K562 (cell line): ENCODE results near the gene TAAR9. TPM values are rescaled to one million over a fixed set of nuclear protein-coding genes. Genes with fewer than 3 reads are reported as not detected.

Source experiments
- ATAC-seq: fragments of 200-7000 bp; cut with Tn5 transposase; 3 replicates; pipeline ENCODE4 v1.9.1; 2020; ENCODE audit warnings: moderate library complexity
- BruUV-seq: library from RNA; stranded (reverse); fragments of 400-500 nt; replicated peaks from 2 replicates; lab custom pipeline; 2021; lab: Mats Ljungman, UMichigan
- CTCF ChIA-PET: fragments of 300-600 bp; formaldehyde crosslinking; extraction: SDS; loops from one replicate; lab custom pipeline; 2021; ENCODE audit warnings: low intra/inter-chr PET ratio; lab: Yijun Ruan, JAX
- POLR2A ChIA-PET: fragments of 300-600, 350-650 bp; sonication (Branson Sonifier 250); formaldehyde crosslinking; extraction: SDS; loops from one replicate; lab custom pipeline; 2021; ENCODE audit warnings: antibody characterized with exemption, inconsistent platforms; lab: Yijun Ruan, JAX
- DNase-seq, 4 experiments: peaks; one replicate each; pipeline versions ENCODE4 v3.0.0 to v3.0.0-alpha.2; 2011 to 2018; ENCODE audit warnings: low spot score in 3 of 4, mixed read lengths in 3 of 4; ENCODE audit errors: extremely low read depth in 1 of 4
- FAIRE-seq: peaks from 2 replicates; lab custom pipeline; 2011; peaks lifted over from hg19 to GRCh38; lab: Jason Lieb, UNC
- H2AFZ ChIP-seq: 2 replicates; pipeline ENCODE4 v1.6.0; 2011; ENCODE audit warnings: low read depth, low read length, control low read depth, inconsistent platforms
- H3K27ac ChIP-seq: fragments of 200-600 bp; 3 replicates; pipeline ENCODE4 v1.8.0; 2011; ENCODE audit warnings: low read depth, mild to moderate bottlenecking, control low read depth, inconsistent platforms, low read length, moderate library complexity, mixed read lengths; ENCODE audit errors: extremely low read depth
- H3K27me3 ChIP-seq, 2 experiments: fragments of 300-600 bp in 1 of 2; 2 replicates in 1 of 2; 3 replicates in 1 of 2; pipeline versions ENCODE4 v1.6.0 to v1.8.0; 2011; ENCODE audit warnings: inconsistent platforms in 2 of 2, low read length in 2 of 2, mild to moderate bottlenecking in 1 of 2, mixed read lengths in 1 of 2, moderate library complexity in 1 of 2; ENCODE audit not compliant: control insufficient read depth in 2 of 2, insufficient read depth in 2 of 2
- H3K36me3 ChIP-seq: fragments of 300-600 bp; 3 replicates; pipeline ENCODE4 v1.8.0; 2011; ENCODE audit warnings: mild to moderate bottlenecking, low read length, inconsistent platforms; ENCODE audit not compliant: control insufficient read depth, insufficient read depth
- H3K4me1 ChIP-seq, 2 experiments: fragments of 200-600 bp in 1 of 2; replicated peaks in 1 of 2; 2 replicates in 1 of 2; 3 replicates in 1 of 2; pipeline versions ENCODE4 v1.5.1 to v1.8.0; 2011; ENCODE audit warnings: inconsistent platforms in 2 of 2, low read length in 2 of 2, mild to moderate bottlenecking in 1 of 2, mixed read lengths in 1 of 2, moderate library complexity in 1 of 2; ENCODE audit not compliant: control insufficient read depth in 2 of 2, insufficient read depth in 2 of 2
- H3K4me2 ChIP-seq: 2 replicates; pipeline ENCODE4 v1.6.1; 2011; ENCODE audit warnings: low read length, control low read depth, inconsistent platforms, mixed read lengths; ENCODE audit not compliant: insufficient read depth
- H3K4me3 ChIP-seq: fragments of 200-600 bp; sonication (generic), shearing (Covaris generic); 2 replicates; pipeline ENCODE4 v1.5.1; 2016; ENCODE audit warnings: control low read depth, inconsistent platforms
- H3K79me2 ChIP-seq: fragments of 200-600 bp; 3 replicates; pipeline ENCODE4 v1.8.0; 2011; ENCODE audit warnings: low read length, inconsistent platforms; ENCODE audit not compliant: control insufficient read depth, insufficient read depth
- H3K9ac ChIP-seq, 2 experiments: 2 replicates each; pipeline versions ENCODE4 v1.6.0 to v1.6.1; 2011; ENCODE audit warnings: low read depth in 2 of 2, low read length in 2 of 2, control low read depth in 1 of 2, inconsistent platforms in 1 of 2, mild to moderate bottlenecking in 1 of 2, mixed read lengths in 1 of 2; ENCODE audit not compliant: insufficient read depth in 1 of 2
- H3K9me1 ChIP-seq: one replicate; pipeline ENCODE4 v1.6.0; 2011; ENCODE audit warnings: inconsistent platforms, mild to moderate bottlenecking, low read length, moderate library complexity; ENCODE audit not compliant: control insufficient read depth, insufficient read depth
- H3K9me3 ChIP-seq: replicated peaks from 2 replicates; pipeline ENCODE4 v1.5.1; 2011; ENCODE audit warnings: low read depth, low read length, inconsistent platforms; ENCODE audit not compliant: control insufficient read depth, insufficient read depth
- H4K20me1 ChIP-seq: replicated peaks from 2 replicates; pipeline ENCODE4 v1.6.1; 2011; ENCODE audit warnings: low read length, inconsistent platforms, mixed read lengths; ENCODE audit not compliant: control insufficient read depth, insufficient read depth
- ELF4 ChIP-seq: fragments of 450-650 bp; formaldehyde crosslinking; IDR thresholded peaks from 2 replicates; pipeline ENCODE4 v1.4.0; 2022; ENCODE audit warnings: missing genetic modification characterization
- NONO ChIP-seq, 2 experiments: fragments of 200-400 bp in 1 of 2; fragments of 450-650 bp in 1 of 2; formaldehyde crosslinking in 1 of 2; IDR thresholded peaks; 2 replicates each; pipeline ENCODE4 v1.6.1; 2017; ENCODE audit warnings: low read depth in 2 of 2, mild to moderate bottlenecking in 2 of 2, moderate library complexity in 2 of 2, low read length in 1 of 2
- RNF2 ChIP-seq: sonication (generic); IDR thresholded peaks from 2 replicates; pipeline ENCODE4 v1.6.1; 2016
- TCF7L2 ChIP-seq: fragments of 150-350 bp; IDR thresholded peaks from 2 replicates; pipeline ENCODE4 v1.6.1; 2016; ENCODE audit warnings: low read depth, mild to moderate bottlenecking, low read length, moderate library complexity
- WGBS: fragments of 100-300 bp; shearing (Covaris generic); methylation state at CpG from one replicate; pipeline ENCODE4 v1.1.6; 2016; ENCODE audit warnings: low coverage, mixed read lengths; ENCODE audit not compliant: insufficient coverage; ENCODE audit errors: missing lambda C conversion rate; 5-methylcytosine and 5-hydroxymethylcytosine counted together
- in situ Hi-C: fragments of 300-500 bp; cut with MboI; formaldehyde crosslinking; loops from 4 replicates; pipeline ENCODE4 v1.15.0; 2018; ENCODE audit warnings: inconsistent platforms, mixed read lengths
- intact Hi-C: fragments of 100-400 bp; cut with micrococcal nuclease; formaldehyde crosslinking; loops from 2 replicates; pipeline ENCODE4 v1.14.2; 2022
- polyA plus RNA-seq, 8 experiments: library from polyadenylated mRNA; depleted of rRNA in 4 of 8; stranded (reverse) in 5 of 8; unstranded in 3 of 8; fragments of >200 nt; fragmentation: Nextera tagmentation in 2 of 8; fragmentation: Illumina TruSeq in 1 of 8; extraction: Ambion mirVana in 2 of 8; extraction: Trizol in 1 of 8; gene quantifications; 2 replicates each; pipeline versions ENCODE4 v1.2.1 to v1.2.3, GENCODE V29; 2011 to 2014; ENCODE audit warnings: inconsistent platforms in 1 of 8, missing spikeins in 1 of 8
- total RNA-seq, 7 experiments: library from RNA; depleted of rRNA in 6 of 7; stranded (reverse); fragments of >200 nt in 6 of 7; fragmentation: Illumina TruSeq in 2 of 7; extraction: Trizol in 2 of 7; gene quantifications; 2 replicates each; pipeline versions ENCODE4 v1.2.1 to v1.2.3, GENCODE V29; 2011 to 2021; ENCODE audit warnings: low replicate concordance in 1 of 7
- TF ChIP-seq, protein P1 (sequence below), 2 experiments: fragments of 450-650 bp; IDR thresholded peaks; 2 replicates each; pipeline ENCODE4 v1.6.1; 2018; ENCODE audit warnings: mild to moderate bottlenecking in 2 of 2, low read depth in 1 of 2; ENCODE audit not compliant: partially characterized antibody in 2 of 2
- TF ChIP-seq, protein P2 (sequence below): fragments of 200-600 bp; sonication (generic); IDR thresholded peaks from one replicate; pipeline ENCODE4 v1.6.1; 2012; ENCODE audit warnings: mild to moderate bottlenecking, low read depth, low read length, inconsistent platforms

Gene TAAR9
- total and polyA plus RNA-seq, 9 of the 15 experiments (the other 6 are each of a cell fraction or from before 2014, with no cell fraction given) = not detected

DNA sequence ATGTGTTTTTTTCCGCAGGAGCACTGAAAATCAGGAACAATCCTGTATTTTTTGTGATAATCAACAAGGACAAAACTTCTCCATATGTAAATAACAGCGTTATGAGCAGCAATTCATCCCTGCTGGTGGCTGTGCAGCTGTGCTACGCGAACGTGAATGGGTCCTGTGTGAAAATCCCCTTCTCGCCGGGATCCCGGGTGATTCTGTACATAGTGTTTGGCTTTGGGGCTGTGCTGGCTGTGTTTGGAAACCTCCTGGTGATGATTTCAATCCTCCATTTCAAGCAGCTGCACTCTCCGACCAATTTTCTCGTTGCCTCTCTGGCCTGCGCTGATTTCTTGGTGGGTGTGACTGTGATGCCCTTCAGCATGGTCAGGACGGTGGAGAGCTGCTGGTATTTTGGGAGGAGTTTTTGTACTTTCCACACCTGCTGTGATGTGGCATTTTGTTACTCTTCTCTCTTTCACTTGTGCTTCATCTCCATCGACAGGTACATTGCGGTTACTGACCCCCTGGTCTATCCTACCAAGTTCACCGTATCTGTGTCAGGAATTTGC lies 32.2 kb downstream of the TAAR9 start, which contains the start of gene TAAR6:
TAAR6 (plus strand) TSS at position 102 of the 557 bp plus-strand sequence; CDS start at position 102, 0 bp downstream.
- FAIRE-seq = no peak
- no peak within 1 kb of the TSS for H2AFZ ChIP-seq
- no peak within 1 kb of the TSS for H3K9ac ChIP-seq
- H3K4me1 ChIP-seq = no peaks in the 10 kb centered on the region
- BruUV-seq = no TSS peak
- H3K9me1 ChIP-seq = no peaks in the 10 kb centered on the region
- no peak within 1 kb of the TSS for H3K4me3 ChIP-seq
- H3K4me2 ChIP-seq = no peak within 1 kb of the TSS
- H4K20me1 ChIP-seq = no peaks in the 10 kb centered on the region
- DNase-seq = no peak
- no peak within 1 kb of the TSS for H3K27ac ChIP-seq
- peaks cover 0 to 7% of the 10 kb centered on the region in 2 experiments; a peak in 2 of 5 replicates for H3K27me3 ChIP-seq
- intact Hi-C loops (no loop called here), in situ Hi-C loops (no loop called here)
- ATAC-seq = no peak
- H3K9me3 ChIP-seq = no peaks in the 10 kb centered on the region
- CTCF ChIA-PET = no interaction called here
- WGBS = 2% methylated on average over 15 of the region's 15 CpGs
- no peaks in the 10 kb centered on the region for H3K36me3 ChIP-seq
- H3K79me2 ChIP-seq = no peaks in the 10 kb centered on the region
- POLR2A ChIA-PET = interaction anchor here (0.6 kb wide), 1 partner anchor 17 kb away, joined by 4 read pairs; no protein-coding TSS in a partner anchor
- TF ChIP-seq, protein P1, sequence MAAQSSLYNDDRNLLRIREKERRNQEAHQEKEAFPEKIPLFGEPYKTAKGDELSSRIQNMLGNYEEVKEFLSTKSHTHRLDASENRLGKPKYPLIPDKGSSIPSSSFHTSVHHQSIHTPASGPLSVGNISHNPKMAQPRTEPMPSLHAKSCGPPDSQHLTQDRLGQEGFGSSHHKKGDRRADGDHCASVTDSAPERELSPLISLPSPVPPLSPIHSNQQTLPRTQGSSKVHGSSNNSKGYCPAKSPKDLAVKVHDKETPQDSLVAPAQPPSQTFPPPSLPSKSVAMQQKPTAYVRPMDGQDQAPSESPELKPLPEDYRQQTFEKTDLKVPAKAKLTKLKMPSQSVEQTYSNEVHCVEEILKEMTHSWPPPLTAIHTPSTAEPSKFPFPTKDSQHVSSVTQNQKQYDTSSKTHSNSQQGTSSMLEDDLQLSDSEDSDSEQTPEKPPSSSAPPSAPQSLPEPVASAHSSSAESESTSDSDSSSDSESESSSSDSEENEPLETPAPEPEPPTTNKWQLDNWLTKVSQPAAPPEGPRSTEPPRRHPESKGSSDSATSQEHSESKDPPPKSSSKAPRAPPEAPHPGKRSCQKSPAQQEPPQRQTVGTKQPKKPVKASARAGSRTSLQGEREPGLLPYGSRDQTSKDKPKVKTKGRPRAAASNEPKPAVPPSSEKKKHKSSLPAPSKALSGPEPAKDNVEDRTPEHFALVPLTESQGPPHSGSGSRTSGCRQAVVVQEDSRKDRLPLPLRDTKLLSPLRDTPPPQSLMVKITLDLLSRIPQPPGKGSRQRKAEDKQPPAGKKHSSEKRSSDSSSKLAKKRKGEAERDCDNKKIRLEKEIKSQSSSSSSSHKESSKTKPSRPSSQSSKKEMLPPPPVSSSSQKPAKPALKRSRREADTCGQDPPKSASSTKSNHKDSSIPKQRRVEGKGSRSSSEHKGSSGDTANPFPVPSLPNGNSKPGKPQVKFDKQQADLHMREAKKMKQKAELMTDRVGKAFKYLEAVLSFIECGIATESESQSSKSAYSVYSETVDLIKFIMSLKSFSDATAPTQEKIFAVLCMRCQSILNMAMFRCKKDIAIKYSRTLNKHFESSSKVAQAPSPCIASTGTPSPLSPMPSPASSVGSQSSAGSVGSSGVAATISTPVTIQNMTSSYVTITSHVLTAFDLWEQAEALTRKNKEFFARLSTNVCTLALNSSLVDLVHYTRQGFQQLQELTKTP (IDR thresholded peaks at IDR 0.05; ENCODE audit: low read depth in 1 of 2, partially characterized antibody in 2 of 2) = no peak
- TF ChIP-seq RNF2 (no peak), NONO (IDR thresholded peaks at IDR 0.05; ENCODE audit: low read depth in 2 of 2, low read length in 1 of 2) (no peak), ELF4 (no peak), TCF7L2 (no peak)
- TF ChIP-seq, protein P2, sequence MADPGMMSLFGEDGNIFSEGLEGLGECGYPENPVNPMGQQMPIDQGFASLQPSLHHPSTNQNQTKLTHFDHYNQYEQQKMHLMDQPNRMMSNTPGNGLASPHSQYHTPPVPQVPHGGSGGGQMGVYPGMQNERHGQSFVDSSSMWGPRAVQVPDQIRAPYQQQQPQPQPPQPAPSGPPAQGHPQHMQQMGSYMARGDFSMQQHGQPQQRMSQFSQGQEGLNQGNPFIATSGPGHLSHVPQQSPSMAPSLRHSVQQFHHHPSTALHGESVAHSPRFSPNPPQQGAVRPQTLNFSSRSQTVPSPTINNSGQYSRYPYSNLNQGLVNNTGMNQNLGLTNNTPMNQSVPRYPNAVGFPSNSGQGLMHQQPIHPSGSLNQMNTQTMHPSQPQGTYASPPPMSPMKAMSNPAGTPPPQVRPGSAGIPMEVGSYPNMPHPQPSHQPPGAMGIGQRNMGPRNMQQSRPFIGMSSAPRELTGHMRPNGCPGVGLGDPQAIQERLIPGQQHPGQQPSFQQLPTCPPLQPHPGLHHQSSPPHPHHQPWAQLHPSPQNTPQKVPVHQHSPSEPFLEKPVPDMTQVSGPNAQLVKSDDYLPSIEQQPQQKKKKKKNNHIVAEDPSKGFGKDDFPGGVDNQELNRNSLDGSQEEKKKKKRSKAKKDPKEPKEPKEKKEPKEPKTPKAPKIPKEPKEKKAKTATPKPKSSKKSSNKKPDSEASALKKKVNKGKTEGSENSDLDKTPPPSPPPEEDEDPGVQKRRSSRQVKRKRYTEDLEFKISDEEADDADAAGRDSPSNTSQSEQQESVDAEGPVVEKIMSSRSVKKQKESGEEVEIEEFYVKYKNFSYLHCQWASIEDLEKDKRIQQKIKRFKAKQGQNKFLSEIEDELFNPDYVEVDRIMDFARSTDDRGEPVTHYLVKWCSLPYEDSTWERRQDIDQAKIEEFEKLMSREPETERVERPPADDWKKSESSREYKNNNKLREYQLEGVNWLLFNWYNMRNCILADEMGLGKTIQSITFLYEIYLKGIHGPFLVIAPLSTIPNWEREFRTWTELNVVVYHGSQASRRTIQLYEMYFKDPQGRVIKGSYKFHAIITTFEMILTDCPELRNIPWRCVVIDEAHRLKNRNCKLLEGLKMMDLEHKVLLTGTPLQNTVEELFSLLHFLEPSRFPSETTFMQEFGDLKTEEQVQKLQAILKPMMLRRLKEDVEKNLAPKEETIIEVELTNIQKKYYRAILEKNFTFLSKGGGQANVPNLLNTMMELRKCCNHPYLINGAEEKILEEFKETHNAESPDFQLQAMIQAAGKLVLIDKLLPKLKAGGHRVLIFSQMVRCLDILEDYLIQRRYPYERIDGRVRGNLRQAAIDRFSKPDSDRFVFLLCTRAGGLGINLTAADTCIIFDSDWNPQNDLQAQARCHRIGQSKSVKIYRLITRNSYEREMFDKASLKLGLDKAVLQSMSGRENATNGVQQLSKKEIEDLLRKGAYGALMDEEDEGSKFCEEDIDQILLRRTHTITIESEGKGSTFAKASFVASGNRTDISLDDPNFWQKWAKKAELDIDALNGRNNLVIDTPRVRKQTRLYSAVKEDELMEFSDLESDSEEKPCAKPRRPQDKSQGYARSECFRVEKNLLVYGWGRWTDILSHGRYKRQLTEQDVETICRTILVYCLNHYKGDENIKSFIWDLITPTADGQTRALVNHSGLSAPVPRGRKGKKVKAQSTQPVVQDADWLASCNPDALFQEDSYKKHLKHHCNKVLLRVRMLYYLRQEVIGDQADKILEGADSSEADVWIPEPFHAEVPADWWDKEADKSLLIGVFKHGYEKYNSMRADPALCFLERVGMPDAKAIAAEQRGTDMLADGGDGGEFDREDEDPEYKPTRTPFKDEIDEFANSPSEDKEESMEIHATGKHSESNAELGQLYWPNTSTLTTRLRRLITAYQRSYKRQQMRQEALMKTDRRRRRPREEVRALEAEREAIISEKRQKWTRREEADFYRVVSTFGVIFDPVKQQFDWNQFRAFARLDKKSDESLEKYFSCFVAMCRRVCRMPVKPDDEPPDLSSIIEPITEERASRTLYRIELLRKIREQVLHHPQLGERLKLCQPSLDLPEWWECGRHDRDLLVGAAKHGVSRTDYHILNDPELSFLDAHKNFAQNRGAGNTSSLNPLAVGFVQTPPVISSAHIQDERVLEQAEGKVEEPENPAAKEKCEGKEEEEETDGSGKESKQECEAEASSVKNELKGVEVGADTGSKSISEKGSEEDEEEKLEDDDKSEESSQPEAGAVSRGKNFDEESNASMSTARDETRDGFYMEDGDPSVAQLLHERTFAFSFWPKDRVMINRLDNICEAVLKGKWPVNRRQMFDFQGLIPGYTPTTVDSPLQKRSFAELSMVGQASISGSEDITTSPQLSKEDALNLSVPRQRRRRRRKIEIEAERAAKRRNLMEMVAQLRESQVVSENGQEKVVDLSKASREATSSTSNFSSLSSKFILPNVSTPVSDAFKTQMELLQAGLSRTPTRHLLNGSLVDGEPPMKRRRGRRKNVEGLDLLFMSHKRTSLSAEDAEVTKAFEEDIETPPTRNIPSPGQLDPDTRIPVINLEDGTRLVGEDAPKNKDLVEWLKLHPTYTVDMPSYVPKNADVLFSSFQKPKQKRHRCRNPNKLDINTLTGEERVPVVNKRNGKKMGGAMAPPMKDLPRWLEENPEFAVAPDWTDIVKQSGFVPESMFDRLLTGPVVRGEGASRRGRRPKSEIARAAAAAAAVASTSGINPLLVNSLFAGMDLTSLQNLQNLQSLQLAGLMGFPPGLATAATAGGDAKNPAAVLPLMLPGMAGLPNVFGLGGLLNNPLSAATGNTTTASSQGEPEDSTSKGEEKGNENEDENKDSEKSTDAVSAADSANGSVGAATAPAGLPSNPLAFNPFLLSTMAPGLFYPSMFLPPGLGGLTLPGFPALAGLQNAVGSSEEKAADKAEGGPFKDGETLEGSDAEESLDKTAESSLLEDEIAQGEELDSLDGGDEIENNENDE = no peak
